AG08396 (cell line): ENCODE results near the gene TMEM62.
A peak's percentile ranks its signal among the peaks of the same experiment; 100 is the strongest.
"Not testable (repeated sequence)": the region's sequence is repeated elsewhere in the genome, so short reads cannot be mapped to it uniquely, and the experiment has no call there.

Experiments used
- DNase-seq: peaks from one replicate; pipeline ENCODE4 v3.0.0; 2012; ENCODE audit warnings: low spot score, mixed read lengths

Gene TMEM62

GRCh38 chr15:43183270-43183669, 49.9 kb downstream of the TMEM62 start:
- DNase-seq = no peak

DNA sequence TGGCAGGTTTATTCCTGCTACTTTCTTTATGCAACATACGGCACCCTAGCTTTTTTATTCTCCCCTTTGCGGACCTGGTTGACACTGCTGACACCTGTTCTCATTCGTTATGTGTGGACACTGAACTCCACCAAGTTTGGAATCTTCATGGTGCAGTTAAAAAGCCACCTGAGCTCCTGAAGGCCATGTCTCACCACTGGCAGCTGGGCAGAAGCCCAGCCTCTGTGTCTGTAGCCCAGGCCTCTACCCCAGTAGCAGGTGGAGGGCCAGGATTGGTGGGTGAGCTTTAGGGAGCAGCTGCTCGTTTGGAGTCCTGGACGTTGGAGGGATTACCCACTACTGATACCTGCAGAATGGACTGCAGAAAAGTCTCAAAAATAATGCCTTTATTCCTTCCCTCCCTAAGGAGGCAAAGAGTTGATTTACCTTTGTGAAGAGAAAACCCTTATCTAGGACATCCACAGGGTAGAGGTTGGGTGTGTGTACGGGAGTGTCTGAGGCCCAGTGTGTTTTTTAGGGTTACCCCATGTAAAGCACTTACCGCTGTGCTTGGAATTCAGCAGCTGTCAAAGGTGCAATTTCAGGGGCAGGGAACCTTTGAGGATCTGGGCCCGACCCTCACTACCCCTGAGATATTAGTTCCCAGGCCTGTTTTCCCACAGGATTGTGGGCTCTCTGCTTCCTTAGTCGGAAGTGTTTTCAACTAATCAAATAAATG, 51.2 kb downstream of the TMEM62 start:
- no peak for DNase-seq

DNA sequence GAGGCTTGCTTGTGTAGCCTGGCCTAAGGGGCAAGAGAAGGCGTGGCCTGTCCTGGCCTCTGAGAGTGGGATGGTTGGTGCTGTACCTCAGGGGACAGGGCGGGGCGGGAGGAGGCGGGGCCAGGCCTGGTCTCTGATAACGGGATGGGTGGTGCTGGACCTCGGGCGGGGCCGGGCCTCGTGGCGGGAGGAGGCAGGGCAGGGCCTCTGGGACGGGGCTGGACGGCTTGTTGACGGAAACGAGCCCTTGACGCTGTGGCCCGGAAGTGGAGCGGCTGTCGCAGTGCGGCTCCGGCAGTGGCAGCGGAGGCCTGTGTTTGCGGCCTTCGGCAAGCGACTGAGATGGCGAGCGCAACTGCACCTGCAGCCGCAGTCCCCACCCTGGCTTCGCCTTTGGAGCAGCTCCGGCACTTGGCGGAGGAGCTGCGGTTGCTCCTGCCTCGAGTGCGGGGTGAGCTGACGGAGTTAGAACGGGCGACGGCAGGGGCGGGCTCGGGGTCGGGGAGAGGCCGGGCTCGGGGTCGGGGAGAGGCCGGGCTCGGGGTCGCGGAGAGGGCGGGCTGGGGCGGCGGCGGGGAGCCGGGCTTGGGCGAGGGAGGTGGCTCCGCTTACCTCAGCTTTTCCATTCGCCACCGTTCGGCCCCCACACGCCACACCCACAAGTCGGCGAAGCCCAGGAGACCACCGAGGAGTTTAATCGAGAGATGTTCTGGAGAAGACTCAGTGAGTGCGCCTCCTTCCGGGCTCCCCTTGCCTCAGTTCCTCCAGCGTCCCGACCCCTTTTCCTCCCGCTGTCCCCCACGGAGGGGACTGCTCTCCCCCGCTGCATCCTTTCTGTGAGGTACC, 52.0 kb downstream of the TMEM62 start, which contains the start of gene CCNDBP1:
TSS of gene CCNDBP1 (plus strand) at position 247 of the 846 bp plus-strand sequence. CDS start at position 343, 96 bp downstream.
- peak; percentile 96 for DNase-seq

DNA sequence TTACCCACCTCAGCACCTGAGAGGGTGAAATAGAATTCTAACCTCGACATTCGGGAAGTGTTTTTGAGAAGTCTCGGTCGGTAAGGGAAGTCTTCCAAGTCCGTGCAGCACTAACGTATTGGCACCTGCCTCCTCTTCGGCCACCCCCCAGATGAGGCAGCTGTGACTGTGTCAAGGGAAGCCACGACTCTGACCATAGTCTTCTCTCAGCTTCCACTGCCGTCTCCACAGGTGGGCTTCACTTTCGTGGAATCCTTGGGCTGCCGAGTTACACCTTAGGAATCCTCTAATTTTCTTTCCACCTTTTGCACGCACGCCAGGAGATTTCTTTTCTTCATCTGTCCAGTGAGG, 52.6 kb downstream of the TMEM62 start:
- no peak for DNase-seq

- peak; percentile 58 for DNase-seq
Measured at GRCh38 chr15:43187544-43188155, 54.3 kb downstream of the TMEM62 start.

DNA sequence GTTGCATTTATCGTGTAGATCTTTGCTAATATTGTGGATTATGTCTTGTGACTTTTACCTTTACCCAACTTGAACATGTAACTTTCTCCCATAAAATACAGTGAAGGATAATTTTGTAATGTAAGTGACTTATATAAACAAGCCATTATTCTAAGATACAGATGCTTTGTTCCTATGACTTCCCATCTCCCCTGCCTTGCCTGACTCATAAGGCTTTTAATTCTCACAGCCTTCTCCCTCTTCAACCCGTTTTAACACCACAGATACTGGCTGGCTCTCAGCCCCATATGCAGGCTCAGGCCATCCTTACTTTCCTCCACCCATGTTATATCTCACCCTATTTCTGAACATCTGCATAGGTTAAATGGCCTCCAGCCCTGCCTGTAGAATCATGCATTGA, 55.9 kb downstream of the TMEM62 start:
- DNase-seq = no peak

GRCh38 chr15:43190178-43190577, 56.8 kb downstream of the TMEM62 start:
- DNase-seq = no peak

GRCh38 chr15:43193710-43194109, 60.3 kb downstream of the TMEM62 start:
- DNase-seq = no peak

GRCh38 chr15:43194795-43195194, 61.4 kb downstream of the TMEM62 start:
- DNase-seq = no peak

GRCh38 chr15:43196760-43197548, 63.6 kb downstream of the TMEM62 start:
- no peak for DNase-seq

DNA sequence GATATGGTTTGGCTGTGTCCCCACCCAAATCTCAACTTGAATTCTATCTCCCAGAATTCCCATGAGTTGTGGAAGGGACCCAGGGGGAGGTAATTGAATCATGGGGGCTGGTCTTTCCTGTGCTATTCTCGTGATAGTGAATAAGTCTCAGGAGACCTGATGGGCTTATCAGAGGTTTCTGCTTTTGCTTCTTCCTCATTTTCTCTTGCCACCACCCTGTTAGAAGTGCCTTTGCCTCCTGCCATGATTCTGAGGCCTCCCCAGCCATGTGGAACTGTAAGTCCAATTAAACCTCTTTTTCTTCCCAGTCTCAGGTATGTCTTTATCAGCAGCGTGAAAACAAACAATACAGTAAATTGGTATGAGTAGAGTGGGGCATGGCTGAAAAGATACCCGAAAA, 64.4 kb downstream of the TMEM62 start:
- DNase-seq = not testable (repeated sequence)

- DNase-seq = not testable (repeated sequence)
Measured at GRCh38 chr15:43198556-43198955, 65.2 kb downstream of the TMEM62 start.

- DNase-seq = no peak
Measured at GRCh38 chr15:43198992-43199391, 65.6 kb downstream of the TMEM62 start.

DNA sequence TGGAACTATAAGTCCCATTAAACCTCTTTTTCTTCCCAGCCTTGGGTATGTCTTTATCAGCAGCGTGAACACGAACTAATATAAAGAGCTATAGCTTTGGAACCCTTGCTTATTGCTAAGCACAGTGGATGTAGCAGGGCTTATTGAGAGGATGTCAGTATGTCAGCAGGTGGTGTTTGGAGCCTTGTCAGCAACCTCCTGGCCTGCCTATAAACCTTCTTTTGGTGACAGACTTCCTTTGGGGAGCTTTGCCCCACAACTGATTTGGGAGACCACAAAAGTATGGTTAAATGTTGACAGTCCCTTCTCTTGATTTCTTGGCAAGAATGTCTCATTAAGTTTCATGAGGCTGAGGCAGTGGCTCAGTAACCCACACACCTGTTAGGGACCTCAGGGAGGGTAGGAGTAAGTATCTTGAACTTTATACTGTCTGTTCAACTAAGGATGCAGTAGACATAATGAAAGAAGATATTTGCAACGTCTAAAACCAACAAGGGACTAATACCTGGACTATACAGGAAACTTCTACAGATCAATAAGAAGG, 66.6 kb downstream of the TMEM62 start:
- no peak for DNase-seq

DNA sequence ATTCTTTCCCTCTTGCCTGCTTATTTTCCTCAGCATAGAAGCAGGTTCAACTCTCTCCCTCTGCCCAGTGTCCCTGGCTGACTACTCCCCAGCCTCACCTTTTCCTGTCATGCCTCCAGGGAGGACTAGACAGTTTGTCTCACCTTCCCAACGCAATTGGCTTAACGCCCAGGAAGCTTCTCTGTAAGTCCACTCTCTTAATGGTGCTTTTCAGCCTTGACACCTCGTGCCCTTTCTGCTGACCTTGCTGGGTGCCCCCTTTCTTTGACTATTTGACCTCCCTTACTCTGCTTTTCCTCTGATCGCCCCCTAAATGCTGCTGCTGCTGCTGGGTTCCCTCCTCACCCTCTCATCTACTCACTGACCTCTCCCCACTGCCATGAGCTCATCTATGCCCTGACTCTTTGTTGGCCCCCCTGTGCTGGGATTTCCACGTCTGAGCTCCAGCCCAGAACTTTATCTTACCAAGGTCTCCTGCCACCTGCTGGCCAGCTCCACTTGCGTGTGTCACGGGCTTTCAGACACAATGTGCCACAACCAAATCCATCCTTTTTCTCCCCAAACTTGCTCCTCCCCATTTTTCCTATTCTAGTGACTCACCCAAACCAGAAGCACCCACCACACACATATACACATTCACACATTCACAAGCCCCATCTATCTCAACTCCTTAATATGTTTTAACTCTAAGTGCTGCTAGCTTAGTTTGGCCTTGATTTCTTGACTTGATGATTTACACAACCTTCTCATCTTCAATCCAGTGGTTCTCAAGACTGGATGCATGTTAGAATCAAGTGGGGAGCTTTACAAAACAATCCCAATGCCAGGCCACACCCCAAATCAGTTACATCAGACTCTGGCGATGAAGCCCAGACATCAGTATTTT, 70.9 kb downstream of the TMEM62 start:
- DNase-seq = peak; percentile 69

- no peak for DNase-seq
Measured at GRCh38 chr15:43206054-43206453, 72.7 kb downstream of the TMEM62 start.

GRCh38 chr15:43207024-43207423, 73.6 kb downstream of the TMEM62 start:
- DNase-seq = no peak

GRCh38 chr15:43208052-43209002, 74.9 kb downstream of the TMEM62 start:
- DNase-seq = no peak

- no peak for DNase-seq
Measured at GRCh38 chr15:43209059-43209824, 75.9 kb downstream of the TMEM62 start.
